Measurements from ENCODE around the gene RTP3.

The RTP3 gene

DNA sequence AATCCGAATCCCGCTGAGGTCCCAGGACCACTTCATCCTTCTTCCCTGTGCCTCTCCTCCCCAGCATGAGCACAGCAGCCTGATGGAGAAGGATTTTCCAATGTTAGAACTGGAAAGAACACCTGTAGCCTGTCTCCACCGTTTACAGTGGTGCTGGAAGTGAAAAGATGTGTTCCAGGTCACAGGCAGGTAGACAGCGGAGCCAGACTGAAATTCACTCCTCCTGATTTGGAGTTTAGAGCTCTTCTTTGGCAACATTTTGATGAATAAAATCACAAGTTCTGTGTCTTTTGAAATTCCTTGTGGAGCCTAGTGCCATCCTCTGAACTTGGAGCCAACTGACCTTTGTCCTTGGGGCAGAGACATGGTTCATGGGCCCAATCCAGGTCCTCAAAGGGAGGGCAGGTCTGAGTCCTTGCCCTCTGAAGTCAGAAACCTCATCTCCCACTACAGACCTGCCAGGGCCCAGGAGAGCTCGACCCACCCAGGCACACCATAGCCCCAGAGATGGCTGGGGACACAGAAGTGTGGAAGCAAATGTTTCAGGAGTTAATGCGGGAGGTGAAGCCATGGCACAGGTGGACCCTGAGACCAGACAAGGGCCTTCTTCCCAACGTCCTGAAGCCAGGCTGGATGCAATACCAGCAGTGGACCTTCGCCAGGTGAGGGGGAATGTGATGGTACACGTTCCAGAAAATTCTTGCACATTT is at the start of gene RTP3:
Gene RTP3, plus strand, starts transcription at position 421 of the 710 bp plus-strand sequence. Its CDS starts 87 bp downstream, at position 508.
- TF ChIP-seq ZFX (IDR thresholded peaks at IDR 0.05): no peak
- TF ChIP-seq, protein P1, sequence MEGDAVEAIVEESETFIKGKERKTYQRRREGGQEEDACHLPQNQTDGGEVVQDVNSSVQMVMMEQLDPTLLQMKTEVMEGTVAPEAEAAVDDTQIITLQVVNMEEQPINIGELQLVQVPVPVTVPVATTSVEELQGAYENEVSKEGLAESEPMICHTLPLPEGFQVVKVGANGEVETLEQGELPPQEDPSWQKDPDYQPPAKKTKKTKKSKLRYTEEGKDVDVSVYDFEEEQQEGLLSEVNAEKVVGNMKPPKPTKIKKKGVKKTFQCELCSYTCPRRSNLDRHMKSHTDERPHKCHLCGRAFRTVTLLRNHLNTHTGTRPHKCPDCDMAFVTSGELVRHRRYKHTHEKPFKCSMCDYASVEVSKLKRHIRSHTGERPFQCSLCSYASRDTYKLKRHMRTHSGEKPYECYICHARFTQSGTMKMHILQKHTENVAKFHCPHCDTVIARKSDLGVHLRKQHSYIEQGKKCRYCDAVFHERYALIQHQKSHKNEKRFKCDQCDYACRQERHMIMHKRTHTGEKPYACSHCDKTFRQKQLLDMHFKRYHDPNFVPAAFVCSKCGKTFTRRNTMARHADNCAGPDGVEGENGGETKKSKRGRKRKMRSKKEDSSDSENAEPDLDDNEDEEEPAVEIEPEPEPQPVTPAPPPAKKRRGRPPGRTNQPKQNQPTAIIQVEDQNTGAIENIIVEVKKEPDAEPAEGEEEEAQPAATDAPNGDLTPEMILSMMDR (conservative IDR thresholded peaks at IDR 0.05): no peak

DNA sequence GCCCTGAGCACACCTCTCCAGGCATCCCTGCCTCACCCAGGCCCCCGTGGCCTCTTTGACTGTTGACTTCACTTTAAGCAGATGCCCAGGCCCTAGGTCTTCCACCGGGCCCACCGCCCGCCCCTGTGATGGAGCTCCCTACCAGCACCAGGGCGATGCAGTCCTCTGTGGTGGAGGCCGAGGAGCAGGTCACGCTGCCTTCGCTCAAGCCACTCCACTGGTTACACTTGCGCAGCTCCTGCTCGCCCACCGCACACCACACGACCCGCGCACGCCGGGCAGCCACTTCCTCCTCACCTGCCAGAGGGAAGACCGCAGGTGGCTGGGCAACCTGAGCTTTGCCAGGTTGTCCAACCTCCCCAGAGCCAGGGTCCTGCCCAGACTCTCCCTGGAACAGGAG is 49.1 kb upstream of the RTP3 start:
- no peak overlapping the region for H3K27ac ChIP-seq
- TF ChIP-seq ZFX (IDR thresholded peaks at IDR 0.05): no peak
- TF ChIP-seq, protein P1 (conservative IDR thresholded peaks at IDR 0.05): no peak

More for the DNA sequence above, at the start of gene RTP3:
- no peak within 1 kb of the TSS for H3K27ac ChIP-seq

DNA sequence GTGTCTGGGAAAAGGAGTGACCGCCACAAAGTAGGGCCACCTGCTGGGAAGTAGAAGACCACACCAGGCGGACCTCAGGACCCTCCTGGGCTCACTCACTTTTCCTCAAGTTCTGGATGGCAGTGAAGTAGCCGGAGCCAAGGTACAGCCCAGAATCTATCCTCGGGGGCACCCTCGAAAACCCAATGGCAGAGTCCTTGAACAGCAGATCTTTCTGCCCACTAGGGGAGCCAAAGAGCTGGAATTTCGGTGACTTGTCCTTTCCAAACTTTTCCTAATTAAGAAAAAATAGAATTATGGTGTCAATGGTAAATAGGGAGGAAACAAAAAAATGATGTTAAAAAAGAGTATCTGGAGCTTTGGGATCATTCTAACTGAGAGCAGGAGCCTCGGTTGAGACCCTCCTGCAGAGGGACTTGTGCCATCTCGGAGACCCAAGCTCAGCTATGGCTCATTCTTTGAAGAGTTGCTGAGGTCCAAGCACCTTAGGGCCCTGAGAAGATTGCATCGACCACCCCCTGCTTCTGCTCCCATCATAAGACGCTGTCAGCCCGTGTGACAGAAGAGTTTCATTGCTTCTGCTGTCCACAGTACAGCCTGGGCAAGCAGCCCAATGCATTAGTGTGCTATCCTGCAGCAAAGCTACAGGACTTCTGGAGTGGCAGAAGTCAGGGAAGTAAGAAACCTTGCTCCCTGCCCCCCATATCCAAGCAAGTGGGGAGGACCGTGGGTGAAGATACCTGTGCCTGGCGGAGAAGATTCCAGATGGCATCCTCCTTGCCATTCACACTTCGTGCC is 47.8 kb upstream of the RTP3 start:
- H3K27ac ChIP-seq: no peak overlapping the region
- TF ChIP-seq, protein P1 (conservative IDR thresholded peaks at IDR 0.05): peak; percentile 83
- TF ChIP-seq ZFX (IDR thresholded peaks at IDR 0.05): no peak

DNA sequence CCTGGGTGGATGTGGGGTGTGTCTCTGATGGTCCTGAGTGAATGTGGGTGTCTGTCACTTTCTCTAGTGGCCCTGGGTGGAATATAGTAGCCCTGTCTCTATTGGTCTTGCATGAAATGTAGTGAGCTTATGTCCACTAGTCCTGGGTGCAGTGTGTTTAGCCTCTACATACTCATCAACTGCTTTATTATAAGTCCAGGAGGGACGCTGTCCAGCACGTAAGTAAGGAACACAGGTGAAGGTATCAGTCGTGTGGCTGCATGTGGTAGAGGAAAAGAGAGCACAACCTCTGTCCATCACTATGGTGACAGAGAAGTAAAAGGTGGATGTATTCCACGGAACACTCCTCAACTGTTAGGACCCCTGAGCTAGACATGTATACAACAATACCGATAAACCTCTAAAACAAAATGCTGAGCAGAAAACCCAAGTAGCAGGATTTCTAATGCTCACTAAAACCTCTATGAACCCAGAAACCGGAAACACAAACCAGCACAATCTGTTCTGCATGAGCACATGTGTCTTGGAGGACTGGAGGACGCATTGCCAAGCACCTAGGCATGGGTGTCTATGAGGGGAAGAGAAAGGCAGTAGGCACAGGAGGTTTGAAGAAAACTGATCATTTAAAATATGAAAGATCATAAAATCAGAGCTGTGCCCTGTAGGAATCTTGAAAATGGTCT is 44.1 kb upstream of the RTP3 start:
- H3K27ac ChIP-seq: no peak overlapping the region
- no peak for TF ChIP-seq ZFX (IDR thresholded peaks at IDR 0.05)
- TF ChIP-seq, protein P1 (conservative IDR thresholded peaks at IDR 0.05): no peak

DNA sequence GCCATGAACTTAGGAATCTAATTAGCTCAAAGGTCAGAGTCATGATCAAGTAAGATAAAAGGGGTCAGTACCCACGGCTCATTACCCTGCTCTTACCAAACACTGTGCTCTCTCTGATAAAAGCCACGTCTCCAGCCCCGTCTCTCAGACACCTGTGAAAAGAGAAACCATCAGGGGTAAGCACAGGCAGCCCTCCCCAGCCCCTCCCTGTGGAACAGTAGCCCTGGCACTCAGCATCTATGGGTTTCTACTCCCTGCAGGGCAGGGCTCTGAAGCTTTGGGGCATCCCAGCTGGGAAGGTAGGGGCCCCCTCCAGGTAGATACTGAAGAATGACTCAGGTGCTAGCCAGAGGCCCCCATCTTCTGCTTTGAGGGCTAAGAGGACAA is 43.6 kb upstream of the RTP3 start:
- no peak for TF ChIP-seq ZFX (IDR thresholded peaks at IDR 0.05)
- TF ChIP-seq, protein P1 (conservative IDR thresholded peaks at IDR 0.05): no peak
- H3K27ac ChIP-seq: no peak overlapping the region

DNA sequence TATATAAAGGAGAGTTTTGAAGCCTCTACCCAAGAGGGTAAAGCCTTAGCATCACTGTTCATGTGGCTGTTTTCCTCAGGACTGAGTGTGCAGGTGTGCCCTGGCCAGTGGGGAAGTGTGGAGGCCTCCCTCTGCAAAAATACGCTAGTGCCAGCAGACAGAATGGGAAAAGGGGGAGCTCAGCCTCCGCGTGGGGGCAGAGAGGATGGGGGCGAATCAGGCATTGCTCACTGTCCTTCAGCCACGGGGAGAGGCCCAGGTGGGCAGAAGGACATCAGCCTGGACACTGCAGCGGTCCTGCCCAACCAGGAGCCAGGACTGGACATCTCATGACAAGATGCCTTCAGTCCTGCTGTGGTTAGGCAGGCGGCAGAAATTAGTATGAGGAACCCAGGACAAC is 43.2 kb upstream of the RTP3 start:
- no peak for TF ChIP-seq ZFX (IDR thresholded peaks at IDR 0.05)
- TF ChIP-seq, protein P1 (conservative IDR thresholded peaks at IDR 0.05): no peak
- no peak overlapping the region for H3K27ac ChIP-seq

Data from C4-2B (cell line).